Measurements from ENCODE around the gene FSD1L. TPM values are rescaled to one million over a fixed set of nuclear protein-coding genes. Genes with fewer than 3 reads are reported as not detected.

The FSD1L gene
- 3.2 TPM for polyA plus RNA-seq (2013, experiment 1 of 2; ENCODE audit: insufficient read length)
- polyA plus RNA-seq (2013, experiment 2 of 2; ENCODE audit: insufficient read length), result 2.8 TPM

GRCh38 chr9:105447814-105448812 is at the start of gene FSD1L:
Gene FSD1L, plus strand, starts transcription at chr9:105448034. Its CDS starts 187 bp downstream, at chr9:105448221.
- DNase-seq, result peak; percentile 91

- no peak for DNase-seq
Observed at GRCh38 chr9:105399117-105399516, 48.7 kb upstream of the FSD1L start.

GRCh38 chr9:105401651-105402050 is 46.2 kb upstream of the FSD1L start:
- DNase-seq, result peak; percentile 17

- no peak for DNase-seq
Observed at GRCh38 chr9:105403552-105404248, 44.1 kb upstream of the FSD1L start.

- peak; percentile 10 for DNase-seq
Observed at GRCh38 chr9:105405514-105406131, 42.2 kb upstream of the FSD1L start.

GRCh38 chr9:105406369-105406768 is 41.5 kb upstream of the FSD1L start:
- DNase-seq, result no peak

- peak; percentile 46 for DNase-seq
Observed at GRCh38 chr9:105413525-105413924, 34.3 kb upstream of the FSD1L start.

GRCh38 chr9:105414947-105415661 is 32.7 kb upstream of the FSD1L start:
- peak; percentile 46 for DNase-seq

- DNase-seq, result no peak
Observed at GRCh38 chr9:105415662-105415980, 32.2 kb upstream of the FSD1L start.

GRCh38 chr9:105416840-105417239 is 31.0 kb upstream of the FSD1L start:
- no peak for DNase-seq

- DNase-seq, result no peak
Observed at GRCh38 chr9:105418588-105419500, 29.0 kb upstream of the FSD1L start.

GRCh38 chr9:105419816-105420597 is 27.8 kb upstream of the FSD1L start:
- no peak for DNase-seq

GRCh38 chr9:105421154-105421553 is 26.7 kb upstream of the FSD1L start:
- DNase-seq, result no peak

GRCh38 chr9:105421864-105422263 is 26.0 kb upstream of the FSD1L start:
- DNase-seq, result no peak

- DNase-seq, result peak; percentile 30
Observed at GRCh38 chr9:105425816-105426433, 21.9 kb upstream of the FSD1L start.

- no peak for DNase-seq
Observed at GRCh38 chr9:105426657-105427056, 21.2 kb upstream of the FSD1L start.

GRCh38 chr9:105431424-105432246 is 16.2 kb upstream of the FSD1L start:
- no peak for DNase-seq

GRCh38 chr9:105432247-105432842 is 15.5 kb upstream of the FSD1L start:
- DNase-seq, result no peak

GRCh38 chr9:105435453-105435852 is 12.4 kb upstream of the FSD1L start:
- no peak for DNase-seq

All from fibroblast of skin of back (primary cell).